Astrocyte of the cerebellum (primary cell): ENCODE data around the gene RNF144A.

ENCODE experiments used
- DNase-seq: peaks from one replicate; pipeline ENCODE4 v3.0.0-alpha.2; 2011; ENCODE audit warnings: low read depth
- H3K4me3 ChIP-seq: 2 replicates; pipeline ENCODE4 v1.5.1; 2011; ENCODE audit warnings: mild to moderate bottlenecking, low read depth, low read length, moderate library complexity
- CTCF ChIP-seq: IDR thresholded peaks from 2 replicates; pipeline ENCODE4 v1.5.1; 2012; ENCODE audit warnings: low read length, low read depth, moderate library complexity, mild to moderate bottlenecking; ENCODE audit errors: missing control alignments
- in situ Hi-C: cut with HindIII; loops from 2 replicates; pipeline ENCODE4 v1.10.0; 2017; ENCODE audit warnings: low sequenced_read_pairs

Gene RNF144A

GRCh38 chr2:7061921-7062320 is 144.7 kb downstream of the RNF144A start:
- in situ Hi-C loops = no loop called here
- no peak for TF ChIP-seq CTCF
- no peak for DNase-seq

GRCh38 chr2:7063789-7064188 is 146.6 kb downstream of the RNF144A start:
- H3K4me3 ChIP-seq = no peak overlapping the region
- no peak for TF ChIP-seq CTCF
- no peak for DNase-seq
- in situ Hi-C loops = no loop called here

More at GRCh38 chr2:7061921-7062320, 144.7 kb downstream of the RNF144A start:
- no peak overlapping the region for H3K4me3 ChIP-seq

GRCh38 chr2:7068457-7068856 is 151.2 kb downstream of the RNF144A start:
- H3K4me3 ChIP-seq = no peak overlapping the region
- DNase-seq = no peak
- TF ChIP-seq CTCF = no peak
- in situ Hi-C loops = no loop called here

- H3K4me3 ChIP-seq = no peak overlapping the region
- no peak for TF ChIP-seq CTCF
- DNase-seq = no peak
- in situ Hi-C loops = no loop called here
These were observed 153.3 kb downstream of the RNF144A start for GRCh38 chr2:7070483-7070882.

GRCh38 chr2:7071154-7071553 is 153.9 kb downstream of the RNF144A start:
- TF ChIP-seq CTCF = no peak
- in situ Hi-C loops = no loop called here
- DNase-seq = no peak
- H3K4me3 ChIP-seq = no peak overlapping the region

- TF ChIP-seq CTCF = no peak
- DNase-seq = no peak
These were observed 154.8 kb downstream of the RNF144A start for GRCh38 chr2:7071916-7072556.

More at GRCh38 chr2:7071916-7072556, 154.8 kb downstream of the RNF144A start:
- in situ Hi-C loops = no loop called here
- H3K4me3 ChIP-seq = no peak overlapping the region
